ENCODE measurements around the gene OTOP1.
A peak's percentile ranks its signal among the peaks of the same experiment; 100 is the strongest.
"Not testable (repeated sequence)": the region's sequence is repeated elsewhere in the genome, so short reads cannot be mapped to it uniquely, and the experiment has no call there.

The OTOP1 gene

GRCh38 chr4:4164532-4165173 lies 62.1 kb downstream of the OTOP1 start:
- not testable (repeated sequence) for DNase-seq (ENCODE audit: low read depth in 2 of 3, low spot score in 1 of 3)

- not testable (repeated sequence) for DNase-seq (ENCODE audit: low read depth in 2 of 3, low spot score in 1 of 3)
Observed at GRCh38 chr4:4162186-4162585, 64.5 kb downstream of the OTOP1 start.

- peak in 1 of 3 donors; percentile 3 for DNase-seq (ENCODE audit: low read depth in 2 of 3, low spot score in 1 of 3)
Observed at GRCh38 chr4:4160956-4161665, 65.6 kb downstream of the OTOP1 start.

GRCh38 chr4:4145622-4146021 lies 81.1 kb downstream of the OTOP1 start:
- DNase-seq (ENCODE audit: low read depth in 2 of 3, low spot score in 1 of 3) = peak; percentile 11 to 23 (median 20)

GRCh38 chr4:4143376-4143775 lies 83.4 kb downstream of the OTOP1 start:
- not testable (repeated sequence) for DNase-seq (ENCODE audit: low read depth in 2 of 3, low spot score in 1 of 3)

GRCh38 chr4:4142679-4143078 lies 84.0 kb downstream of the OTOP1 start:
- DNase-seq (ENCODE audit: low read depth in 2 of 3, low spot score in 1 of 3) = not testable (repeated sequence)

- DNase-seq (ENCODE audit: low read depth in 2 of 3, low spot score in 1 of 3) = not testable (repeated sequence)
Observed at GRCh38 chr4:4141186-4141585, 85.5 kb downstream of the OTOP1 start.
